ENCODE data around the gene OR6B1.

Gene OR6B1

DNA sequence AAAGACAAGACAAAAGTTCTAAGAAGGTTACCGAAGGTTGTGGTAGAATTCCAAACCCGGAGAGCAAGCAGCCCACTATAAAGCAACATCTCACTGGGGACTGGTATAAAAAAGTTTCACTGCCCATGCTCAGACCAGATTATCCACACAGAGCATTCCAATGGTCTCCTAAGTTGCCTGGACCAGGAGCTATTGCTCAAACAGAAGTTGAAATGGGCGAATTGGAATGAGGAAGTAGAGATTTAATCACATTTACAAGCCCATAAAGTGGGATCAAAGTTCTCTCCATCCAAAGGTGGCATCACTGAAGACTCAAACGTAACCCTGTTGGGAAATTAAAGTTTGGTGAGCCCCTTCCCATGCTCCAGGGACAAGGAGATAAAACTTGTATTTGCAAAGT lies 25.7 kb upstream of the OR6B1 start:
- Histone ChIP-seq H3K4me2 (ENCODE audit: low read depth, low read length, poor library complexity, severe bottlenecking) (no peak overlapping the region), H3K27me3 (ENCODE audit: insufficient read depth, low read length, poor library complexity, severe bottlenecking) (no peaks in the 10 kb centered on the region), H4K20me1 (ENCODE audit: insufficient read depth, low read length, poor library complexity, severe bottlenecking) (no peaks in the 10 kb centered on the region), H3K4me1 (ENCODE audit: insufficient read depth, low read length, poor library complexity, severe bottlenecking) (no peaks in the 10 kb centered on the region), H3K9me3 (ENCODE audit: insufficient read depth, low read depth, low read length) (no peaks in the 10 kb centered on the region), H3K4me3 (ENCODE audit: low read length, poor library complexity, severe bottlenecking) (no peak overlapping the region), H3K9ac (ENCODE audit: low read depth, low read length, poor library complexity, severe bottlenecking) (no peak overlapping the region), H2AFZ (ENCODE audit: low read length) (no peak overlapping the region), H3F3A (ENCODE audit: low read depth) (no peaks in the 10 kb centered on the region), H3K36me3 (ENCODE audit: insufficient read depth, low read length) (no peaks in the 10 kb centered on the region), H3K9me2 (replicated peaks; ENCODE audit: low read depth, low read length) (no peaks in the 10 kb centered on the region), H3K79me2 (ENCODE audit: insufficient read depth, low read length) (no peaks in the 10 kb centered on the region)
- TF ChIP-seq, protein P1, sequence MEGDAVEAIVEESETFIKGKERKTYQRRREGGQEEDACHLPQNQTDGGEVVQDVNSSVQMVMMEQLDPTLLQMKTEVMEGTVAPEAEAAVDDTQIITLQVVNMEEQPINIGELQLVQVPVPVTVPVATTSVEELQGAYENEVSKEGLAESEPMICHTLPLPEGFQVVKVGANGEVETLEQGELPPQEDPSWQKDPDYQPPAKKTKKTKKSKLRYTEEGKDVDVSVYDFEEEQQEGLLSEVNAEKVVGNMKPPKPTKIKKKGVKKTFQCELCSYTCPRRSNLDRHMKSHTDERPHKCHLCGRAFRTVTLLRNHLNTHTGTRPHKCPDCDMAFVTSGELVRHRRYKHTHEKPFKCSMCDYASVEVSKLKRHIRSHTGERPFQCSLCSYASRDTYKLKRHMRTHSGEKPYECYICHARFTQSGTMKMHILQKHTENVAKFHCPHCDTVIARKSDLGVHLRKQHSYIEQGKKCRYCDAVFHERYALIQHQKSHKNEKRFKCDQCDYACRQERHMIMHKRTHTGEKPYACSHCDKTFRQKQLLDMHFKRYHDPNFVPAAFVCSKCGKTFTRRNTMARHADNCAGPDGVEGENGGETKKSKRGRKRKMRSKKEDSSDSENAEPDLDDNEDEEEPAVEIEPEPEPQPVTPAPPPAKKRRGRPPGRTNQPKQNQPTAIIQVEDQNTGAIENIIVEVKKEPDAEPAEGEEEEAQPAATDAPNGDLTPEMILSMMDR (conservative IDR thresholded peaks at IDR 0.05; ENCODE audit: low read length): no peak
- TF ChIP-seq EZH2phosphoT487 (IDR thresholded peaks at IDR 0.05; ENCODE audit: borderline replicate concordance): no peak

GRCh38 chr7:143975617-143976016 lies 24.5 kb upstream of the OR6B1 start:
- Histone ChIP-seq H3K36me3 (ENCODE audit: insufficient read depth, low read length) (no peaks in the 10 kb centered on the region), H2AFZ (ENCODE audit: low read length) (no peak overlapping the region), H3K9me3 (ENCODE audit: insufficient read depth, low read depth, low read length) (no peaks in the 10 kb centered on the region), H3K79me2 (ENCODE audit: insufficient read depth, low read length) (no peaks in the 10 kb centered on the region), H3K9me2 (replicated peaks; ENCODE audit: low read depth, low read length) (no peaks in the 10 kb centered on the region), H3K4me3 (ENCODE audit: low read length, poor library complexity, severe bottlenecking) (no peak overlapping the region), H4K20me1 (ENCODE audit: insufficient read depth, low read length, poor library complexity, severe bottlenecking) (no peaks in the 10 kb centered on the region), H3K9ac (ENCODE audit: low read depth, low read length, poor library complexity, severe bottlenecking) (no peak overlapping the region), H3K27me3 (ENCODE audit: insufficient read depth, low read length, poor library complexity, severe bottlenecking) (no peaks in the 10 kb centered on the region), H3K4me1 (ENCODE audit: insufficient read depth, low read length, poor library complexity, severe bottlenecking) (no peaks in the 10 kb centered on the region), H3F3A (ENCODE audit: low read depth) (no peaks in the 10 kb centered on the region), H3K4me2 (ENCODE audit: low read depth, low read length, poor library complexity, severe bottlenecking) (no peak overlapping the region)
- TF ChIP-seq, protein P1 (conservative IDR thresholded peaks at IDR 0.05; ENCODE audit: low read length): no peak; the same call in 1 of the 2 replicates
- no peak for TF ChIP-seq EZH2phosphoT487 (IDR thresholded peaks at IDR 0.05; ENCODE audit: borderline replicate concordance)

- Histone ChIP-seq H3K9ac (ENCODE audit: low read depth, low read length, poor library complexity, severe bottlenecking) (no peak overlapping the region), H2AFZ (ENCODE audit: low read length) (no peak overlapping the region), H3K36me3 (ENCODE audit: insufficient read depth, low read length) (no peaks in the 10 kb centered on the region), H3K9me2 (replicated peaks; ENCODE audit: low read depth, low read length) (no peaks in the 10 kb centered on the region), H3K4me3 (ENCODE audit: low read length, poor library complexity, severe bottlenecking) (no peak overlapping the region), H3K79me2 (ENCODE audit: insufficient read depth, low read length) (no peaks in the 10 kb centered on the region), H4K20me1 (ENCODE audit: insufficient read depth, low read length, poor library complexity, severe bottlenecking) (no peaks in the 10 kb centered on the region), H3K27me3 (ENCODE audit: insufficient read depth, low read length, poor library complexity, severe bottlenecking) (no peaks in the 10 kb centered on the region), H3K4me2 (ENCODE audit: low read depth, low read length, poor library complexity, severe bottlenecking) (no peak overlapping the region), H3F3A (ENCODE audit: low read depth) (no peaks in the 10 kb centered on the region), H3K4me1 (ENCODE audit: insufficient read depth, low read length, poor library complexity, severe bottlenecking) (no peaks in the 10 kb centered on the region), H3K9me3 (ENCODE audit: insufficient read depth, low read depth, low read length) (no peaks in the 10 kb centered on the region)
- TF ChIP-seq, protein P1 (conservative IDR thresholded peaks at IDR 0.05; ENCODE audit: low read length): no peak
Observed at GRCh38 chr7:143978585-143978984, 21.5 kb upstream of the OR6B1 start.
